Activated T-cell treated with anti-CD3 and anti-CD28 coated beads for 4 hours (primary cell): ENCODE data around the gene OR10H1.

ENCODE experiments used
- DNase-seq: peaks from one replicate; pipeline ENCODE4 v3.0.0-alpha.2; 2020

The OR10H1 gene

GRCh38 chr19:15769586-15769985, 45.9 kb downstream of the OR10H1 start:
- DNase-seq, result no peak

GRCh38 chr19:15759962-15760565, 55.4 kb downstream of the OR10H1 start:
- no peak for DNase-seq

- no peak for DNase-seq
Observed at GRCh38 chr19:15758379-15758778, 57.1 kb downstream of the OR10H1 start.
